H1 (cell line): ENCODE results near the gene KRTAP17-1. TPM values are rescaled to one million over a fixed set of nuclear protein-coding genes. Genes with fewer than 3 reads are reported as not detected.

Experiments
- CTCF ChIA-PET: fragments of 300-600 bp; sonication (Branson Sonifier 250); formaldehyde crosslinking; loops from one replicate; lab custom pipeline; 2021; ENCODE audit not compliant: partially characterized antibody; lab: Charles Lee
- POLR2A ChIA-PET: fragments of 300-600 bp; sonication (Branson Sonifier 250); formaldehyde crosslinking; loops from one replicate; lab custom pipeline; 2021; ENCODE audit warnings: inconsistent platforms; ENCODE audit not compliant: partially characterized antibody; lab: Charles Lee
- DNase-seq, 2 experiments: peaks; one replicate each; pipeline versions ENCODE4 v3.0.0 to v3.0.0-alpha.2; 2010 to 2022; ENCODE audit warnings: low spot score in 2 of 2, low read depth in 1 of 2, mixed read lengths in 1 of 2
- FAIRE-seq: peaks from 2 replicates; lab custom pipeline; 2011; peaks lifted over from hg19 to GRCh38; lab: Jason Lieb, UNC
- H2AFZ ChIP-seq: 2 replicates; pipeline ENCODE4 v1.8.1; 2012; ENCODE audit warnings: low read length, inconsistent platforms
- H2AK5ac ChIP-seq: 2 replicates; pipeline ENCODE4 v1.6.1; 2013; ENCODE audit warnings: low read depth, low read length
- H2BK120ac ChIP-seq: replicated peaks from 2 replicates; pipeline ENCODE3; 2013; ENCODE audit warnings: low read depth, low read length, inconsistent platforms
- H2BK12ac ChIP-seq: 2 replicates; pipeline ENCODE4 v1.6.1; 2013; ENCODE audit warnings: low read depth, low read length
- H2BK15ac ChIP-seq: 2 replicates; pipeline ENCODE4 v1.6.1; 2013; ENCODE audit warnings: low read length
- H2BK20ac ChIP-seq: 2 replicates; pipeline ENCODE4 v1.6.1; 2013; ENCODE audit warnings: low read length
- H2BK5ac ChIP-seq: 2 replicates; pipeline ENCODE4 v1.6.1; 2013; ENCODE audit warnings: low read depth, low read length
- H3K14ac ChIP-seq: 2 replicates; pipeline ENCODE4 v1.6.1; 2013; ENCODE audit warnings: inconsistent platforms; ENCODE audit not compliant: insufficient read length
- H3K18ac ChIP-seq: 2 replicates; pipeline ENCODE4 v1.6.1; 2013; ENCODE audit warnings: low read length; ENCODE audit errors: extremely low read depth
- H3K23ac ChIP-seq: 2 replicates; pipeline ENCODE4 v1.6.1; 2013; ENCODE audit warnings: inconsistent platforms; ENCODE audit not compliant: insufficient read length
- H3K23me2 ChIP-seq: 2 replicates; pipeline ENCODE4 v1.6.1; 2013; ENCODE audit warnings: low read depth, low read length
- H3K27ac ChIP-seq: 2 replicates; pipeline ENCODE4 v1.6.1; 2011; ENCODE audit warnings: low read depth, low read length, inconsistent platforms
- H3K27me3 ChIP-seq, 4 experiments: replicated peaks in 1 of 4; 1 replicate in 1 of 4; 2 replicates in 3 of 4; pipeline versions ENCODE4 v1.6.1 to v1.8.1; 2011 to 2013; ENCODE audit warnings: low read length in 3 of 4, mild to moderate bottlenecking in 3 of 4, inconsistent platforms in 2 of 4, mixed read lengths in 2 of 4, moderate library complexity in 1 of 4; ENCODE audit not compliant: control insufficient read depth in 3 of 4, insufficient read depth in 3 of 4; ENCODE audit errors: extremely low read depth in 1 of 4
- H3K36me3 ChIP-seq, 4 experiments: 2 replicates each; pipeline versions ENCODE4 v1.6.1 to v1.8.1; 2011 to 2013; ENCODE audit warnings: mild to moderate bottlenecking in 4 of 4, low read length in 3 of 4, moderate library complexity in 2 of 4, control low read depth in 1 of 4, inconsistent platforms in 1 of 4; ENCODE audit not compliant: insufficient read depth in 4 of 4, control insufficient read depth in 2 of 4
- H3K4ac ChIP-seq: replicated peaks from 2 replicates; pipeline ENCODE3; 2013; ENCODE audit warnings: low read length, low read depth, mixed read lengths, inconsistent platforms; ENCODE audit not compliant: insufficient read length
- H3K4me1 ChIP-seq, 4 experiments: replicated peaks in 1 of 4; 1 replicate in 1 of 4; 2 replicates in 3 of 4; pipeline versions ENCODE4 v1.6.1 to v1.8.1; 2011 to 2013; ENCODE audit warnings: low read length in 3 of 4, inconsistent platforms in 2 of 4, mixed read lengths in 1 of 4; ENCODE audit not compliant: insufficient read depth in 4 of 4, control insufficient read depth in 3 of 4
- H3K4me2 ChIP-seq, 2 experiments: 2 replicates each; pipeline versions ENCODE4 v1.6.1 to v1.8.1; 2011 to 2013; ENCODE audit warnings: low read depth in 2 of 2, low read length in 2 of 2, control low read depth in 1 of 2, inconsistent platforms in 1 of 2, mild to moderate bottlenecking in 1 of 2; ENCODE audit not compliant: insufficient read depth in 1 of 2
- H3K4me3 ChIP-seq, 4 experiments: fragments of 200-600, 300-600 bp in 1 of 4; sonication (generic), shearing (Covaris generic), sonication (Bioruptor Twin) in 1 of 4; 2 replicates each; pipeline versions ENCODE4 v1.5.1 to v1.8.1; 2011 to 2016; ENCODE audit warnings: low read length in 4 of 4, low read depth in 3 of 4, control low read depth in 2 of 4, inconsistent platforms in 2 of 4, mild to moderate bottlenecking in 2 of 4, mixed read lengths in 1 of 4, moderate library complexity in 1 of 4; ENCODE audit not compliant: insufficient read depth in 2 of 4; ENCODE audit errors: extremely low read depth in 1 of 4
- H3K56ac ChIP-seq: replicated peaks from 2 replicates; pipeline ENCODE3; 2013; ENCODE audit warnings: low read depth, mild to moderate bottlenecking, mixed read lengths, low read length, inconsistent platforms; ENCODE audit not compliant: insufficient read length
- H3K79me1 ChIP-seq: 2 replicates; pipeline ENCODE4 v1.6.1; 2013; ENCODE audit warnings: low read depth, low read length, control low read depth
- H3K79me2 ChIP-seq, 2 experiments: 2 replicates each; pipeline versions ENCODE4 v1.6.1 to v1.8.1; 2012 to 2013; ENCODE audit warnings: low read length in 2 of 2, mild to moderate bottlenecking in 2 of 2, inconsistent platforms in 1 of 2; ENCODE audit not compliant: insufficient read depth in 2 of 2, control insufficient read depth in 1 of 2
- H3K9ac ChIP-seq, 4 experiments: replicated peaks in 1 of 4; 1 replicate in 1 of 4; 2 replicates in 3 of 4; pipeline versions ENCODE4 v1.6.1 to v1.8.1; 2011 to 2013; ENCODE audit warnings: low read depth in 3 of 4, low read length in 3 of 4, control low read depth in 2 of 4, mild to moderate bottlenecking in 2 of 4, moderate library complexity in 2 of 4, inconsistent platforms in 1 of 4; ENCODE audit errors: extremely low read depth in 1 of 4
- H3K9me3 ChIP-seq, 2 experiments: 2 replicates each; pipeline versions ENCODE4 v1.6.1 to v1.8.1; 2012 to 2013; ENCODE audit warnings: mild to moderate bottlenecking in 2 of 2, moderate library complexity in 2 of 2, control low read depth in 1 of 2, inconsistent platforms in 1 of 2, low read depth in 1 of 2, low read length in 1 of 2, mixed read lengths in 1 of 2; ENCODE audit not compliant: insufficient read depth in 2 of 2
- H4K20me1 ChIP-seq, 2 experiments: replicated peaks in 1 of 2; 2 replicates each; pipeline versions ENCODE3 to v1.8.1; 2011 to 2013; ENCODE audit warnings: inconsistent platforms in 2 of 2, low read length in 2 of 2, mild to moderate bottlenecking in 1 of 2; ENCODE audit not compliant: insufficient read depth in 2 of 2, control insufficient read depth in 1 of 2
- H4K5ac ChIP-seq: 2 replicates; pipeline ENCODE4 v1.6.1; 2013; ENCODE audit warnings: low read length, low read depth, mixed read lengths, inconsistent platforms; ENCODE audit not compliant: insufficient read length
- H4K8ac ChIP-seq: 2 replicates; pipeline ENCODE4 v1.8.0; 2013; ENCODE audit warnings: mild to moderate bottlenecking, moderate library complexity, low read length, inconsistent platforms; ENCODE audit not compliant: insufficient read depth; ENCODE audit errors: extremely low read depth
- H4K91ac ChIP-seq: replicated peaks from 2 replicates; pipeline ENCODE3; 2013; ENCODE audit warnings: low read length, mixed read lengths, inconsistent platforms; ENCODE audit not compliant: insufficient read length
- SAP30 ChIP-seq: fragments of 300-600 bp; sonication (generic); IDR thresholded peaks from 2 replicates; pipeline ENCODE4 v1.7.1; 2012; ENCODE audit warnings: low read length, moderate library complexity, mild to moderate bottlenecking, inconsistent platforms; ENCODE audit not compliant: insufficient read depth, insufficient replicate concordance
- WGBS, 2 experiments: shearing (Covaris generic) in 1 of 2; methylation state at CpG; one replicate each; pipeline versions ENCODE4 v1.1.6 to v1.1.7; 2013 to 2015; ENCODE audit warnings: low lambda C conversion rate in 2 of 2, mixed read lengths in 2 of 2, inconsistent platforms in 1 of 2, low coverage in 1 of 2, missing lambda C conversion rate in 1 of 2; ENCODE audit not compliant: insufficient replicate concordance in 2 of 2, insufficient coverage in 1 of 2, insufficient read length in 1 of 2; ENCODE audit errors: extremely low coverage in 1 of 2, missing lambda C conversion rate in 1 of 2; 5-methylcytosine and 5-hydroxymethylcytosine counted together
- polyA plus RNA-seq, 7 experiments: library from polyadenylated mRNA; depleted of rRNA in 3 of 7; stranded (reverse) in 5 of 7; unstranded in 2 of 7; fragments of >200 nt in 5 of 7; fragments of 200-250 nt in 2 of 7; gene quantifications; 1 replicate in 5 of 7; 2 replicates in 1 of 7; 4 replicates in 1 of 7; pipeline versions ENCODE4 v1.2.1 to v1.2.3, GENCODE V29; 2011 to 2013; ENCODE audit warnings: missing spikeins in 2 of 7, mixed read lengths in 2 of 7
- total RNA-seq: library from RNA; stranded (reverse); fragmentation: NEBNext Ultra II Directional; extraction: Animal tissue kit (Norgen Biotek cat#: 25700); gene quantifications from 2 replicates; pipeline ENCODE4 v1.2.1, GENCODE V29; 2021

KRTAP17-1 gene
- total and polyA plus RNA-seq, 2 of the 8 experiments (the other 6 are each of a cell fraction or from before 2014, with no cell fraction given) = not detected

GRCh38 chr17:41347869-41348760 is 32.6 kb upstream of the KRTAP17-1 start:
- Histone ChIP-seq H3K4me1 (no peaks in the 10 kb centered on the region), H3K14ac (no peak overlapping the region), H3K56ac (no peak overlapping the region), H2BK12ac (no peak overlapping the region), H3K79me1 (no peaks in the 10 kb centered on the region), H3K23ac (no peak overlapping the region), H2BK20ac (no peak overlapping the region), H2AFZ (no peak overlapping the region), H3K18ac (no peak overlapping the region), H3K4ac (no peak overlapping the region), H4K5ac (no peak overlapping the region), H4K8ac (no peak overlapping the region), H3K27me3 (no peaks in the 10 kb centered on the region)
- DNase-seq (no peak), FAIRE-seq (no peak)
- CTCF ChIA-PET = interaction anchor here (0.7 to 4.5 kb wide), 11 partner anchors 10 to 787 kb away, joined by 3 to 27 read pairs (median 4); partner anchors contain the start of gene KRT12
- TF ChIP-seq SAP30 = no peak
- TF ChIP-seq, all 59 proteins: peak for 0
- POLR2A ChIA-PET = no interaction called here
- H4K20me1 ChIP-seq = no peaks in the 10 kb centered on the region
- H3K9ac ChIP-seq = no peak overlapping the region
- H2BK15ac ChIP-seq = no peak overlapping the region
- no peak overlapping the region for H3K27ac ChIP-seq
- H3K4me2 ChIP-seq = no peak overlapping the region
- H3K9me3 ChIP-seq = no peaks in the 10 kb centered on the region
- H2AK5ac ChIP-seq = no peak overlapping the region
- H3K79me2 ChIP-seq = no peaks in the 10 kb centered on the region
- H4K91ac ChIP-seq = no peak overlapping the region
- H2BK120ac ChIP-seq = no peak overlapping the region
- WGBS, 2 experiments = 91% methylated on average over 7 of the region's 7 CpGs; no CpG with 5 or more reads in 1 of the 2 experiments
- no peak overlapping the region for H2BK5ac ChIP-seq
- no peak overlapping the region for H3K4me3 ChIP-seq
- no peaks in the 10 kb centered on the region for H3K36me3 ChIP-seq
- H3K23me2 ChIP-seq = no peaks in the 10 kb centered on the region
